Calu3 (cell line): ENCODE results near the gene MAD1L1. TPM values are rescaled to one million over a fixed set of nuclear protein-coding genes. Genes with fewer than 3 reads are reported as not detected.

ENCODE experiments used
- BruUV-seq: library from RNA; stranded (reverse); fragments of 400-500 nt; replicated peaks from 2 replicates; lab custom pipeline; 2021; lab: Mats Ljungman, UMichigan
- CTCF ChIA-PET: fragments of 300-600 bp; sonication (Branson Sonifier 250); formaldehyde crosslinking; loops from one replicate; lab custom pipeline; 2022; ENCODE audit warnings: antibody characterized with exemption; lab: Charles Lee
- DNase-seq: peaks from one replicate; pipeline ENCODE4 v3.0.0; 2022
- H3K27ac Mint-ChIP-seq: one replicate; pipeline ENCODE4 v1.8.0; 2022; ENCODE audit warnings: mixed read lengths; ENCODE audit not compliant: unreplicated experiment
- H3K27me3 Mint-ChIP-seq: one replicate; pipeline ENCODE4 v1.8.0; 2022; ENCODE audit warnings: mixed read lengths; ENCODE audit not compliant: unreplicated experiment
- H3K36me3 Mint-ChIP-seq: one replicate; pipeline ENCODE4 v1.8.0; 2022; ENCODE audit warnings: mild to moderate bottlenecking, moderate library complexity, mixed read lengths; ENCODE audit not compliant: insufficient read depth, unreplicated experiment
- H3K4me1 Mint-ChIP-seq: one replicate; pipeline ENCODE4 v1.8.0; 2022; ENCODE audit warnings: mild to moderate bottlenecking, low read depth, mixed read lengths; ENCODE audit not compliant: unreplicated experiment
- H3K4me3 Mint-ChIP-seq: one replicate; pipeline ENCODE4 v1.8.0; 2022; ENCODE audit warnings: mild to moderate bottlenecking, low read depth, moderate library complexity, mixed read lengths; ENCODE audit not compliant: unreplicated experiment
- H3K9me3 Mint-ChIP-seq: one replicate; pipeline ENCODE4 v1.8.0; 2022; ENCODE audit warnings: low read depth, mixed read lengths; ENCODE audit not compliant: unreplicated experiment
- intact Hi-C: fragments of 100-400 bp; cut with micrococcal nuclease; formaldehyde crosslinking; loops from one replicate; pipeline ENCODE4 v1.10.0; 2022; ENCODE audit not compliant: unreplicated experiment
- total RNA-seq: library from RNA; stranded (reverse); gene quantifications from 2 replicates; pipeline ENCODE4 v1.2.3, GENCODE V29; 2022
- TF ChIP-seq, protein P1 (sequence below): fragments of 200-600 bp; IDR thresholded peaks from one replicate; pipeline ENCODE4 v1.8.0; 2022; ENCODE audit warnings: antibody characterized with exemption; ENCODE audit not compliant: unreplicated experiment

MAD1L1 gene
- total RNA-seq, 1 experiment from 2014 or later, result 86.0 TPM

DNA sequence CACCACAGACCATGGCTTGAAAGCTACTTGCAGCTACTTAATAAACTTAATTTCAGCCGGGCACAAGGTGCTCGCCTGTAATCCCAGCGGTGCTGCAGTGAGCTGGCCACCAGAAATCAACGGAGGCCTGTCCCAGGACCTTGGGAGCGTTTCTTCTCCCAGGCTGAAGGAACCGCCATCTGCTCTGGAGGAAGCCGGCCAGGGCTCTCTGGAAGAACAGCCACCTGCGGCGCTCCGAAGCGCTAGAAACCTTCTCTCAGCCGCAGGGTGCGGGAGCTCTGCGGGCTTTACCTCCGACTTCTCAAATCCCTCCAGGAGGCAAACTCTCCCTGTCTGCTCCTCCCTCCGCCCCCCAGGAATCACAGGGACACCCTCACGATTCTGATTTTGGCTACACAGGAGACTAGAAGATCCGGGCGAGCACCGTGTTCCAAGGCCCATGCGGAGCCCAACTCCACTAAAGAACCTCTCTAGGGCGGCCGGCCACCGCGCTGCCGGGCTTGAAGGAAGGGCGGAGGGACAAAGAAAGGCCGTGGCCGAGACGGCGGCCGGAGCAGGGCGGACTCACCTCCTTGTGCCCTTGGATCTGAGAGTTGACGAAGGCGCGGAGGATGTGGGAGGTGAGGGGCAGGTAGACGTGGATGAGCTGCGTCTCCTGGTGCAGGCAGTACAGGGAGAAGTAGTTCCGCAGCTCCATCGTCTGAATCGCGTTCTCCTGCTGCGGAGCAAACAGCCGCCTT, 23.7 kb upstream of the MAD1L1 start:
- intact Hi-C loops, result no loop called here
- H3K27ac Mint-ChIP-seq, result no peak overlapping the region
- no TSS peak for BruUV-seq

DNA sequence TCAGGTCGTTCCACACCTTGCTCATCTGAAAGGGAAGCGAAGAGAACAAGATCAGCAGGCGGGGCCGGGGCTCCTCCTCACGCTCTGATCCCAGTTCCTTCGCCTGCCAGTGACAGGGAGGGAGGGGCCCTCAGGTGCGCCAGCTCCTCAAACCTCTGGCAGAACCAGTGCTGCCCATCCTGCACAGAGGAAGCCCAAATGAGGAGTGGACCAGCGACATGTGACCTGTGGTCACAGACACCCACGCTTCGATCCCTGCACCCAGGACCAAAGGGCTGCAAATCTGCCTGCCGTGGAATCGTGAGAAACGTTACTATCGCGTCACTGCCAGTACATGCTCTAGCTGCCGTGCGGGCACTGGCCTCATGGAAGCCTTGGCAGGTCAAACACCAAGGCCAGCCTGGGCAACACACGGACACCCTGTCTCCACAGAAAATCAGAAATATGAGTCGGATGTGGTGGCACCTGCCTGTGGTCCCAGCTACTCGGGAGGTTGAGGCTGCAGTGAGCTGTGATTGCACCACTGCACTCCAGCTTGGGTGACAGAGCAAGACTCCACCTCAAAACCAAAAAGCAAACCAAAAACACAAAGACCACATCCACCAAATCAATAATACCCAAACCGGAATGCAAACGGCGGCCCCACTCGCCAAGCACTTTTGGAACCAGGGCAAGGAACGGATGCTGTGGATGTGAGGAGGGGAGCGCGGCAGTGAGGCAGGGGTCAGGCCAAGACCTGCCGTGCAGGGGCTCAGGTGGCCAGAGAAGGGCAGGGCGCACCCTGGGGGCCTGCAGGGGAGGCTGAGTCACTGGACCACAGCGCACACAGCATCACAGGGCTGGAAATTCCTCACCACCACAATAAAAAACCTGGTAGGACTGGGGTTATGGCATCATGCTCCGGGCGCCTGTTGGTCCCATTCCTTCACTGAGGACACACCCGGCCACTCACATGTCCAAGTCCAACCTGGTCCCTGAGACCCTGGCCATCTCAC, 22.7 kb upstream of the MAD1L1 start:
- Mint-ChIP-seq H3K27me3 (no peaks in the 10 kb centered on the region), H3K36me3 (peaks cover 44% of the 10 kb centered on the region), H3K9me3 (no peaks in the 10 kb centered on the region), H3K27ac (no peak overlapping the region), H3K4me1 (peaks cover 7% of the 10 kb centered on the region), H3K4me3 (no peak overlapping the region)
- CTCF ChIA-PET, result no interaction called here
- TF ChIP-seq, protein P1, sequence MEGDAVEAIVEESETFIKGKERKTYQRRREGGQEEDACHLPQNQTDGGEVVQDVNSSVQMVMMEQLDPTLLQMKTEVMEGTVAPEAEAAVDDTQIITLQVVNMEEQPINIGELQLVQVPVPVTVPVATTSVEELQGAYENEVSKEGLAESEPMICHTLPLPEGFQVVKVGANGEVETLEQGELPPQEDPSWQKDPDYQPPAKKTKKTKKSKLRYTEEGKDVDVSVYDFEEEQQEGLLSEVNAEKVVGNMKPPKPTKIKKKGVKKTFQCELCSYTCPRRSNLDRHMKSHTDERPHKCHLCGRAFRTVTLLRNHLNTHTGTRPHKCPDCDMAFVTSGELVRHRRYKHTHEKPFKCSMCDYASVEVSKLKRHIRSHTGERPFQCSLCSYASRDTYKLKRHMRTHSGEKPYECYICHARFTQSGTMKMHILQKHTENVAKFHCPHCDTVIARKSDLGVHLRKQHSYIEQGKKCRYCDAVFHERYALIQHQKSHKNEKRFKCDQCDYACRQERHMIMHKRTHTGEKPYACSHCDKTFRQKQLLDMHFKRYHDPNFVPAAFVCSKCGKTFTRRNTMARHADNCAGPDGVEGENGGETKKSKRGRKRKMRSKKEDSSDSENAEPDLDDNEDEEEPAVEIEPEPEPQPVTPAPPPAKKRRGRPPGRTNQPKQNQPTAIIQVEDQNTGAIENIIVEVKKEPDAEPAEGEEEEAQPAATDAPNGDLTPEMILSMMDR, result no peak
- DNase-seq, result peak; percentile 25
- intact Hi-C loops, result no loop called here
- no TSS peak for BruUV-seq

More for the DNA sequence above, 23.7 kb upstream of the MAD1L1 start:
- peaks cover 42% of the 10 kb centered on the region for H3K36me3 Mint-ChIP-seq
- no peak overlapping the region for H3K4me3 Mint-ChIP-seq
- TF ChIP-seq, protein P1, result no peak
- no peaks in the 10 kb centered on the region for H3K9me3 Mint-ChIP-seq
- H3K4me1 Mint-ChIP-seq, result peaks cover 15% of the 10 kb centered on the region
- no peak for DNase-seq
- no peaks in the 10 kb centered on the region for H3K27me3 Mint-ChIP-seq
- CTCF ChIA-PET, result no interaction called here

DNA sequence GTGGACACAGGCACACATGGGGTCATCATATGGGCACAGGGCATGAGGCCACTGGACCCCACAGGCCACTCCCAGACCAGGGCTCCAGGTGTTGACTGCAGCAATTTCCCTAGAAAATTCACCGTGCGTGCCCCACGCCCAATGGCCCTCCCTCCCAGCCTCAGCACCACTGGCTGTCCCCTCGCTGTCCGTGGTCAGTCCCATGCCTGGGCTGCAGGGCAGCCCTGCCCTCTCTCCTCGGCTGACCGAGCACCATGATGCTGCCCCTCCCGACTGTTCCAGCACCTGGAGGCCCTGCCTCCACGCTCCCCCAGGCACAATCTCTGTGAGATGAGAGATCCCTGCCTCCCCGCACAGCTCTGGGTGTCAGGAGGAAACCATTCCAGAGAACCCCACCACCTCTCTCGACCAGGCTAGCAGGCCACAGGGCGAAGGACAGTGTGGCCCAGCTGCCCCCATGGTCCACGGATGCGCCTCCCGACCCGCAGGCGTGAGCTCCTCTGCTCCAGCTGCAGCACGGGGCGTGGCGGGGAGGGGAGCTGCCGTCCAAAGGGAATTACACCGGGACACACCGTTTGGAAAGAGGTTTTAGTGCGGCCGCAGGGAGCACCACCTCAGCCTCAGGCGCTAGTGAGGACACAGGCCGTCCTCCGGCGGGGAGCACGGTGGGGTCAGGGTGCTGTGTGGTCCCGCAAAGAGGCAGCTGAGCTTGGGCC, 21.8 kb upstream of the MAD1L1 start:
- no peak for DNase-seq
- no peak overlapping the region for H3K27ac Mint-ChIP-seq
- no TSS peak for BruUV-seq
- CTCF ChIA-PET, result no interaction called here
- H3K27me3 Mint-ChIP-seq, result no peaks in the 10 kb centered on the region
- no peak overlapping the region for H3K4me3 Mint-ChIP-seq
- peaks cover 49% of the 10 kb centered on the region for H3K36me3 Mint-ChIP-seq
- TF ChIP-seq, protein P1, result no peak
- intact Hi-C loops, result no loop called here
- H3K4me1 Mint-ChIP-seq, result peaks cover 6% of the 10 kb centered on the region
- H3K9me3 Mint-ChIP-seq, result no peaks in the 10 kb centered on the region

DNA sequence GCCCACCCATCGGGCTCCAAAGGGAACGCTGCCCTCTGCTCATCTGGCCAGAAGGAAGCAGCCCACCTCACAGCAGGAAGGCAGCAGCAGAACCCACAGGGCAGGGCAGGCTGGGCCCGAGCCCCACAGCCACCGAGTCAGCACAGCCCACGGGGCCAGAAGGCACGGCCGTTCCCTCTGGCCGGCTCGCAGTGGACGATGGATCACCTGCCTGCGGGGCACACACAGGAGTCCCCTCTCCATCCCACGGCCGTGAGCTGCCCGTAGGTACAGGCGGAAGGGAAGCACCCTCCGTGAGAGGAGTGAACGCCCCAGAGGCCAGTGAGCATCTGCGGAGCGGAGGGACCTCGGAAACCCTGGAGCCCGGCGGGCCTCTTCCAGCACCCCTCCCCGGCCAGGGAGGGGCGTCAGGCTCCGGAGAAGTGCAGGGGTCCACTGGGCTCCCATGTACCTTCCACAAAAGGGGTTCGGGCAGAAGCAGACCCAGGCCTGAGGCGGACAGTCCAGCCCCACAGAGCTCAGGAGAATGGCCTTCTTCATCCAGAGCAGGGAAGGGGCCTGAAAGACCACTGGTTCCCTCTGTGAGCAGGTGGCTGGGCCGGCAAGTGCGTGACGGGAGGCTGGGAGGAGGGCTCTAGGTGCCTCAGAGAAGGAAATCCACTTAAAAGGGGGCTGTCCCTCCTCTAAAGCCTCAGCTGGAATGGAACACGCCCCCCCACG, 20.9 kb upstream of the MAD1L1 start:
- BruUV-seq, result no TSS peak
- DNase-seq, result no peak
- H3K27me3 Mint-ChIP-seq, result no peaks in the 10 kb centered on the region
- TF ChIP-seq, protein P1, result no peak
- CTCF ChIA-PET, result no interaction called here
- no peak overlapping the region for H3K27ac Mint-ChIP-seq
- intact Hi-C loops, result no loop called here
- H3K4me1 Mint-ChIP-seq, result peaks cover 15% of the 10 kb centered on the region
- H3K4me3 Mint-ChIP-seq, result no peak overlapping the region
- peaks cover 53% of the 10 kb centered on the region for H3K36me3 Mint-ChIP-seq
- H3K9me3 Mint-ChIP-seq, result no peaks in the 10 kb centered on the region
